IPS-18a (cell line): ENCODE measurements around the gene ALPK1.

Experiments
- H3K27ac ChIP-seq: one replicate; pipeline ENCODE4 v1.5.1; 2013; ENCODE audit warnings: low read length
- H3K27me3 ChIP-seq: one replicate; pipeline ENCODE4 v1.6.1; 2013; ENCODE audit warnings: mild to moderate bottlenecking, low read length; ENCODE audit not compliant: control insufficient read depth, insufficient read depth
- H3K36me3 ChIP-seq: one replicate; pipeline ENCODE4 v1.6.1; 2013; ENCODE audit warnings: low read depth, low read length; ENCODE audit not compliant: control insufficient read depth
- H3K4me1 ChIP-seq: one replicate; pipeline ENCODE4 v1.6.1; 2013; ENCODE audit warnings: low read depth, low read length; ENCODE audit not compliant: control insufficient read depth
- H3K4me3 ChIP-seq: one replicate; pipeline ENCODE4 v1.5.1; 2013; ENCODE audit warnings: low read length
- H3K9ac ChIP-seq: one replicate; pipeline ENCODE4 v1.6.1; 2013; ENCODE audit warnings: mild to moderate bottlenecking, low read length, moderate library complexity
- H3K9me3 ChIP-seq: one replicate; pipeline ENCODE4 v1.6.1; 2013; ENCODE audit warnings: low read depth, low read length; ENCODE audit not compliant: control insufficient read depth

ALPK1 gene

GRCh38 chr4:112410364-112410763, 113.2 kb downstream of the ALPK1 start:
- H3K4me1 ChIP-seq: peaks cover 12% of the 10 kb centered on the region
- H3K27me3 ChIP-seq: peaks cover 5% of the 10 kb centered on the region
- no peak overlapping the region for H3K27ac ChIP-seq
- no peak overlapping the region for H3K9ac ChIP-seq
- no peak overlapping the region for H3K4me3 ChIP-seq
- H3K9me3 ChIP-seq: no peaks in the 10 kb centered on the region
- H3K36me3 ChIP-seq: no peaks in the 10 kb centered on the region

- Histone ChIP-seq H3K27me3 (peaks cover 5% of the 10 kb centered on the region), H3K36me3 (no peaks in the 10 kb centered on the region), H3K9me3 (no peaks in the 10 kb centered on the region), H3K27ac (no peak overlapping the region), H3K4me3 (no peak overlapping the region), H3K9ac (no peak overlapping the region), H3K4me1 (peaks cover 12% of the 10 kb centered on the region)
Observed at GRCh38 chr4:112410804-112411203, 113.6 kb downstream of the ALPK1 start.

- peaks cover 12% of the 10 kb centered on the region for H3K4me1 ChIP-seq
Observed at GRCh38 chr4:112411781-112412550, 114.8 kb downstream of the ALPK1 start.

GRCh38 chr4:112416464-112416863, 119.3 kb downstream of the ALPK1 start:
- Histone ChIP-seq H3K4me3 (no peak overlapping the region), H3K27ac (no peak overlapping the region), H3K36me3 (no peaks in the 10 kb centered on the region), H3K4me1 (peaks cover 12% of the 10 kb centered on the region), H3K27me3 (peaks cover 5% of the 10 kb centered on the region), H3K9ac (no peak overlapping the region), H3K9me3 (no peaks in the 10 kb centered on the region)

More at GRCh38 chr4:112411781-112412550, 114.8 kb downstream of the ALPK1 start:
- Histone ChIP-seq H3K9ac (no peak overlapping the region), H3K27ac (no peak overlapping the region), H3K27me3 (peaks cover 5% of the 10 kb centered on the region), H3K4me3 (peak overlapping the region; percentile 42), H3K36me3 (no peaks in the 10 kb centered on the region), H3K9me3 (no peaks in the 10 kb centered on the region)

- Histone ChIP-seq H3K4me1 (no peaks in the 10 kb centered on the region), H3K4me3 (no peak overlapping the region), H3K36me3 (no peaks in the 10 kb centered on the region), H3K27ac (no peak overlapping the region), H3K9ac (no peak overlapping the region), H3K27me3 (no peaks in the 10 kb centered on the region), H3K9me3 (no peaks in the 10 kb centered on the region)
Observed at GRCh38 chr4:112418092-112418491, 120.9 kb downstream of the ALPK1 start.

- no peak overlapping the region for H3K9ac ChIP-seq
- no peaks in the 10 kb centered on the region for H3K27me3 ChIP-seq
- no peaks in the 10 kb centered on the region for H3K36me3 ChIP-seq
- H3K9me3 ChIP-seq: no peaks in the 10 kb centered on the region
- no peak overlapping the region for H3K27ac ChIP-seq
- H3K4me1 ChIP-seq: peaks cover 7% of the 10 kb centered on the region
- H3K4me3 ChIP-seq: no peak overlapping the region
Observed at GRCh38 chr4:112421911-112422310, 124.7 kb downstream of the ALPK1 start.

GRCh38 chr4:112422644-112423043, 125.5 kb downstream of the ALPK1 start:
- Histone ChIP-seq H3K4me1 (peaks cover 7% of the 10 kb centered on the region), H3K27ac (no peak overlapping the region), H3K27me3 (no peaks in the 10 kb centered on the region), H3K9ac (no peak overlapping the region), H3K4me3 (no peak overlapping the region), H3K9me3 (no peaks in the 10 kb centered on the region), H3K36me3 (no peaks in the 10 kb centered on the region)

- Histone ChIP-seq H3K9me3 (no peaks in the 10 kb centered on the region), H3K4me1 (peaks cover 7% of the 10 kb centered on the region), H3K27ac (no peak overlapping the region), H3K27me3 (no peaks in the 10 kb centered on the region), H3K9ac (no peak overlapping the region), H3K4me3 (no peak overlapping the region), H3K36me3 (no peaks in the 10 kb centered on the region)
Observed at GRCh38 chr4:112423591-112423990, 126.4 kb downstream of the ALPK1 start.

- H3K27ac ChIP-seq: no peak overlapping the region
- no peak overlapping the region for H3K4me3 ChIP-seq
- no peaks in the 10 kb centered on the region for H3K9me3 ChIP-seq
- H3K27me3 ChIP-seq: no peaks in the 10 kb centered on the region
- H3K36me3 ChIP-seq: no peaks in the 10 kb centered on the region
- H3K4me1 ChIP-seq: peaks cover 7% of the 10 kb centered on the region
- H3K9ac ChIP-seq: no peak overlapping the region
Observed at GRCh38 chr4:112425823-112426222, 128.7 kb downstream of the ALPK1 start.

- Histone ChIP-seq H3K4me3 (no peak overlapping the region), H3K9me3 (no peaks in the 10 kb centered on the region), H3K4me1 (peaks cover 7% of the 10 kb centered on the region), H3K27ac (no peak overlapping the region), H3K27me3 (no peaks in the 10 kb centered on the region), H3K36me3 (no peaks in the 10 kb centered on the region), H3K9ac (no peak overlapping the region)
Observed at GRCh38 chr4:112426416-112426815, 129.2 kb downstream of the ALPK1 start.

GRCh38 chr4:112431158-112431557, 134.0 kb downstream of the ALPK1 start:
- no peaks in the 10 kb centered on the region for H3K4me1 ChIP-seq

GRCh38 chr4:112436987-112437386, 139.8 kb downstream of the ALPK1 start:
- no peaks in the 10 kb centered on the region for H3K4me1 ChIP-seq
- H3K4me3 ChIP-seq: no peak overlapping the region
- H3K9me3 ChIP-seq: no peaks in the 10 kb centered on the region
- H3K9ac ChIP-seq: no peak overlapping the region
- H3K27ac ChIP-seq: no peak overlapping the region
- no peaks in the 10 kb centered on the region for H3K27me3 ChIP-seq
- no peaks in the 10 kb centered on the region for H3K36me3 ChIP-seq

More at GRCh38 chr4:112431158-112431557, 134.0 kb downstream of the ALPK1 start:
- Histone ChIP-seq H3K27ac (no peak overlapping the region), H3K27me3 (no peaks in the 10 kb centered on the region), H3K36me3 (no peaks in the 10 kb centered on the region), H3K9me3 (no peaks in the 10 kb centered on the region), H3K9ac (no peak overlapping the region), H3K4me3 (no peak overlapping the region)
